ENCODE results near the gene PARD3B. TPM values are rescaled to one million over a fixed set of nuclear protein-coding genes. Genes with fewer than 3 reads are reported as not detected.

Gene PARD3B
- total and polyA plus RNA-seq, 8 donors = 1.8 to 42.6 (median 15.1) TPM

- DNase-seq = no peak
- Histone ChIP-seq H3K4me3 (no peak overlapping the region), H3K9me3 (no peaks in the 10 kb centered on the region), H3K27me3 (no peaks in the 10 kb centered on the region), H3K27ac (no peak overlapping the region), H3K4me1 (no peaks in the 10 kb centered on the region), H3K36me3 (no peaks in the 10 kb centered on the region)
- TF ChIP-seq POLR2A (IDR thresholded peaks at IDR 0.05) (no peak), CTCF (IDR thresholded peaks at IDR 0.05) (no peak), EP300 (IDR thresholded peaks at IDR 0.05) (no peak), POLR2AphosphoS5 (IDR thresholded peaks at IDR 0.05) (no peak)
- 82 to 90% (median 88%) methylated on average over 2 of the region's 2 CpGs for WGBS, 5 donors
- intact Hi-C loops (cut with DNase I; ENCODE audit: low total_unique reads) = no loop called here
Observed at GRCh38 chr2:204920776-204921175, 375.5 kb downstream of the PARD3B start.

- no peak for TF ChIP-seq CTCF (IDR thresholded peaks at IDR 0.05)
- TF ChIP-seq POLR2AphosphoS5 (IDR thresholded peaks at IDR 0.05) = no peak
- TF ChIP-seq POLR2A (IDR thresholded peaks at IDR 0.05) = no peak
- TF ChIP-seq EP300 (IDR thresholded peaks at IDR 0.05) = no peak
- DNase-seq = no peak
- no peaks in the 10 kb centered on the region for H3K9me3 ChIP-seq
- no peaks in the 10 kb centered on the region for H3K36me3 ChIP-seq
- intact Hi-C loops (cut with DNase I; ENCODE audit: low total_unique reads) = no loop called here
- no peak overlapping the region for H3K4me3 ChIP-seq
- no peaks in the 10 kb centered on the region for H3K4me1 ChIP-seq
- H3K27me3 ChIP-seq = no peaks in the 10 kb centered on the region
- H3K27ac ChIP-seq = no peak overlapping the region
Observed at GRCh38 chr2:204923957-204924356, 378.7 kb downstream of the PARD3B start.

GRCh38 chr2:204931562-204931961, 386.3 kb downstream of the PARD3B start:
- intact Hi-C loops (cut with DNase I; ENCODE audit: low total_unique reads) = no loop called here
- no peaks in the 10 kb centered on the region for H3K36me3 ChIP-seq
- no peak overlapping the region for H3K27ac ChIP-seq
- no peaks in the 10 kb centered on the region for H3K9me3 ChIP-seq
- no peak for DNase-seq
- no peak overlapping the region for H3K4me3 ChIP-seq
- TF ChIP-seq POLR2A (IDR thresholded peaks at IDR 0.05) = no peak
- H3K27me3 ChIP-seq = no peaks in the 10 kb centered on the region
- H3K4me1 ChIP-seq = peaks cover 0 to 11% (median 0%) of the 10 kb centered on the region in 4 donors

GRCh38 chr2:204933735-204934374, 388.6 kb downstream of the PARD3B start:
- no peak overlapping the region for H3K4me3 ChIP-seq
- WGBS, 5 donors = 80 to 95% (median 90%) methylated on average over 1 of the region's 1 CpG
- H3K27ac ChIP-seq = no peak overlapping the region
- H3K27me3 ChIP-seq = no peaks in the 10 kb centered on the region
- TF ChIP-seq CTCF (IDR thresholded peaks at IDR 0.05) = no peak
- TF ChIP-seq EP300 (IDR thresholded peaks at IDR 0.05) = no peak
- TF ChIP-seq POLR2A (IDR thresholded peaks at IDR 0.05) = no peak
- no peak for TF ChIP-seq POLR2AphosphoS5 (IDR thresholded peaks at IDR 0.05)
- no peak for DNase-seq
- no peaks in the 10 kb centered on the region for H3K9me3 ChIP-seq
- H3K36me3 ChIP-seq = no peaks in the 10 kb centered on the region
- H3K4me1 ChIP-seq = peaks cover 0 to 11% (median 0%) of the 10 kb centered on the region in 4 donors
- intact Hi-C loops (cut with DNase I; ENCODE audit: low total_unique reads) = no loop called here

- Histone ChIP-seq H3K4me1 (peaks cover 0 to 13% (median 3%) of the 10 kb centered on the region in 4 donors), H3K36me3 (no peaks in the 10 kb centered on the region), H3K4me3 (no peak overlapping the region), H3K27ac (no peak overlapping the region), H3K27me3 (no peaks in the 10 kb centered on the region), H3K9me3 (peaks cover 0 to 17% (median 8%) of the 10 kb centered on the region in 4 donors)
- no peak for DNase-seq
- intact Hi-C loops (cut with DNase I; ENCODE audit: low total_unique reads) = no loop called here
- WGBS, 5 donors = 90 to 96% (median 93%) methylated on average over 3 of the region's 3 CpGs
- TF ChIP-seq POLR2AphosphoS5 (IDR thresholded peaks at IDR 0.05) (no peak), CTCF (IDR thresholded peaks at IDR 0.05) (no peak), POLR2A (IDR thresholded peaks at IDR 0.05) (no peak), EP300 (IDR thresholded peaks at IDR 0.05) (no peak)
Observed at GRCh38 chr2:204944927-204945326, 399.7 kb downstream of the PARD3B start.

Measured in stomach (tissue), 9 donors.